Cerebellar nuclear complex (tissue), 1 donor: ENCODE results near the gene KHDRBS2.

Source experiments
- DNase-seq, 2 experiments: peaks; one replicate each; lab custom pipeline; 2025; lab: John Stamatoyannopoulos, UW

The KHDRBS2 gene

DNA sequence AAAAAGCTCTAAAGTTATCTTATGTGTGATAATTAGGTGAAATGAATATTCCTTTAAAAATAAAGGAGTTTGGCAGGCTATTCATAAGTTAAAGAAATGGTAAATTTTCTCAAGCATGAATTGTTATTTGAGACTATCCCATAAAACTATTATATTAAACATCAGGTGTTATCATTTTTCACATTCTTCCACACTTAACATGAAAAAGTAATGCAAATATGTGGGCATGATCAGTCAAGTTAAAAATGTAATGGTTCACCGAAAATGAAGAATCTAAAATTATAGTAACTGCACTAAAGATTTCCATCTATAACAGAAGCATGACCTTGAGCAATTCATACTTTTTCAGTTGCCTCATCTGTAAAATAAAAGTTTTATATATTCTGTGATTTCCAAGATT, 110.8 kb downstream of the KHDRBS2 start:
- no peak for DNase-seq

DNA sequence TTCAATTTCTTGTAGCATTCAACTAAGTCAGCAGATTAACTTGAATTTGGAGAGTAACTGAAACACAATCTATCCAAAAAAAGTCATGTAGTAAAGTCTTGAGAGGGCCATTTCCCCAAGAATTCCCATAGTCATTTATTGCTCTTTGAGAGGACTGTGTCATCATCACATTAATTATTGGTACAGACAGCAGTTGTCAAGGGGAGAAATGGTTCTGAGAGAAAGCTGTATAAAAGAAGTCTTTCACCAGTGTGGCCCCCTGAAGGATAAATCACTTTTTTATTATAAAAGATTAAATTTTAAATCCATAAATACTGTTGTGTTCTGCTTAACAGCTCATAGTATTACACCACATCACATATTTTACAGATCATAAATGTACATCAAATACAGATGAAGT, 111.5 kb downstream of the KHDRBS2 start:
- DNase-seq: no peak

DNA sequence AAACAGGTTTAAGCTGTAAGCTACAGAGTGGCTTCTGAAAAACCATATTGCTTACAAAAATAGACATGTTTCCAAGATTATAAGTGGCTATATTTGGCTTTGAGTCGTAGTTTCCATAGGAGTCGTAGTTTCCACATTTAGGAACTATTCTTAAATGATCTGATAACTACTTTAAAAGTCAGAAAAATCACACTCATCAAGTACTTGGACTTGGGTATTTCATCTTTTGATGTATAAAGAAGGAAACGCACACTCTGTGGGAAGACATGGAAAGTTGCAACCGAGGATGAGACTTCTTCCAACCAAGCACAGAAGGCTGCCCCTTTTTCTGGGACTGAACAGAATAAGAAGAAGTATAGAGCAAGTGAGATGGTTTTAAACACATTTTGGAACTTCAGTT, 118.3 kb downstream of the KHDRBS2 start:
- no peak for DNase-seq

DNA sequence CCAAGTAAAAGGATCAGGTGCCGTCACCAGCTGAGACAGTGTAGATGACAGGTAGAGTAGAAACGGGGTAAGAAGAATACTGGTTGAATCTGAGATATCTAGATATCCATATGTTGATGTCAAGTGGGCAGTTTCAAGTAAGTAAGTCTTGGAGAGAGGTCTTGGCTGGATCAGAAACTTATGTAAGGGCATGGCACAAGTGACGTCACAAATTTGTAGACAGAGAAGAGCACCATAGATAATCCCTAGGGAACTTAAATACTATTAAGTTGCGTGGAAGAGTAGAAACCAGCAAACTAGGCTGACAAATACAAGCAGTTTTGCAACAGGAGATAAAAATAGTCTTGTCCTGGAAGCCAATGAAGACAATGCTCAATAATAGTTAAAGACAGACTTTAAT, 123.2 kb downstream of the KHDRBS2 start:
- no peak for DNase-seq

DNA sequence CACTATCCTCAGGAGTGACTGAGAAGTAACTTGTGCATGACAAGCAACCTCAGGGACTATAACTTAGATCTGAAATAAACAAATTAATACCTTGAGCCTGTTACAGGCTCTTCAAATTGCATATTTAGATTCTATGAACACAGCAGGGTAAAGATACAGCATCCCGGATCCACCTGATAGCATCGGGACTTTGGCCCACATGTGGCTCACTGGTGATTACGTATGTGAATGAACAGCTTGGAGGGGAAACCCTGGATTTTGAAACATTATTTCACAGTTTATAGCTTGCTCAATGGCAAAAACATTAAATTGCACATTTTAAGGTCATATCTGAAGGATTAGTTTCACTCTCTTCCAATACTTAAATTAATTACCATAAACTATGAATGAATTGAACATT, 133.2 kb downstream of the KHDRBS2 start:
- DNase-seq: no peak

DNA sequence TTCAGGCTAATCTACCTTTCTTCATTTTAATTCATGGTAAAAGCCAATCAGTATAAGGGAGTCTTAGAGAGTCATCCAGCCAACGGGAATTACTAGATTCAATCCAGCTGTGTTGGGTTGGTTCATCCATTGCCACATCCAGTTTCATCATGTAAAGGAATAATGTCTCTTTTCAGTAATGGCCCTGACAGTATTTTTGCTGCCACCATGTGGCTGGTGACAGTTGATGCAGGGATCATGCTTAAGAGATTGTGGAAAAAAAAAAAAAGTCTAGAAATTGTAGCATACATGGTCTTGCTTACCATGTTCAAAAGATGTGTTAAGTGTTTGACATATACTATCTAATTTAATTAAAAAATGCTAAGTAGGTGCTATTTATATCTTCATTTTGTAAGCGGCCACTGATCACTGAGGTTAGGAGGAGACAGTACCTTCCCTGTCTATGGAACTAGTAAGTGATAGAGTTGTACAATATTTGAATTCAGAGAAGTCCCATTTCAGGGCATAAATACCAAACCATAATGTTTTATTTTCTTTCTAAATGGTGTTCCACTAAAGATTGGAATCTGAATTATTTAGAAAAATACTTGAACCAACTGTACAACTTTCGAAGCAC, 135.9 kb downstream of the KHDRBS2 start:
- no peak for DNase-seq

DNA sequence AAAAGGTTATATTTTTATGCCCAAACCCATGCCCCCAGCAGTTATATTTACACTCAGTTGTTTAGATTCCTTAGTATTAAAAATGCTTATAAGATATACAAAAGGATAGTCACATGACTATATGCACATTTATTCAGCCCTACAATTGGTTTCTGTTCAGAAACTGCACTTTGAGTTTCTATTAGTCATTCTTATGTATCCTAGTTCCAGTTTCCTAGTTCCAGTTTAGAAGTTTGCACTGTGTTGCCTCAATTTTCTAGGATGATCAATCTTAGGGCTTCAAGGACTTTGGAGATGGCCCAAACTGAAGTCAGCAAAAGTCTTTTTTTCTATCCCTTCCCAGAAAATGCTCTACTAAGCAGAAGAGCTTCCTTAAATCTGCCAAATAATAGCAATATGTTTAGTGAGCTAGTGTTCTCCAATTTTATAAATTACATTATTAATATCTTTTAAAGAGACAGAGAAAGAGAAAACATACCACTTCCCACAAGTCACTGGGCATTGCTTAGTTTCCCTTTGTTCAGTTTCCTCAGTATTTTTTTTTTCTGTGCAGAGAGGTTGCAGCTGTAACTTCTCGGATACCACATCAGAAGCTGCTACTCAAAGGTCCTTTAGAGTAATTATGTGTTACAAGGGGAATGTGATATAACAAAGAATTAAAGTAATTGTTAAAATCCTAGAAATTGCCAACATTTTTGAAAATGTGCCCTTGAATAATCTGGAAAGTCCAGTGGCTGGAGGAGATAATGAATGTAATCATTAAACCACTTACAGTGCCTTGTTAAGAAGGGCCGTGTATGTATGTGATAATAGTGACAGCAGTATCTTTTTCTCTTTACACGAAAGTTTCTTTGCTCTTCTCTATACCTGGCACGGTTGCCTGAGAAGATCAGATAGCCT, 138.8 kb downstream of the KHDRBS2 start:
- DNase-seq: no peak

DNA sequence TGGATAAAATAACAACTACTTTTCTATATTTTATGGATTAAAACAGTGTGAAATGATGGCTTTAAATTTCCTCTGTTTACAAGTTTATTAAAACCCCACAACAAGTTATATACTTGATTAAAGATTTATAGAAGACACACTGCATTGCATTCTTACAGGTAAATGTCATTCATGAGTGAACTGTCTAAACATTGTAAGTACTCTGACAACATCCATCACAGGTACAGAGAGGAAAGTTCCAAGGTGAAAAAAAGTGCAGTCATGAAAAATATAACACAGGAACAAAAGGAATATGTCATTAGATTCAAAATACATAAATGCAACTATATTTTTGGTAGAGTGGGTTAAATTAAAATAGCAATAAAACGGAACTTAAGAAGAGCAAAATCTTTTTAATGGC, 156.9 kb downstream of the KHDRBS2 start:
- DNase-seq: no peak

DNA sequence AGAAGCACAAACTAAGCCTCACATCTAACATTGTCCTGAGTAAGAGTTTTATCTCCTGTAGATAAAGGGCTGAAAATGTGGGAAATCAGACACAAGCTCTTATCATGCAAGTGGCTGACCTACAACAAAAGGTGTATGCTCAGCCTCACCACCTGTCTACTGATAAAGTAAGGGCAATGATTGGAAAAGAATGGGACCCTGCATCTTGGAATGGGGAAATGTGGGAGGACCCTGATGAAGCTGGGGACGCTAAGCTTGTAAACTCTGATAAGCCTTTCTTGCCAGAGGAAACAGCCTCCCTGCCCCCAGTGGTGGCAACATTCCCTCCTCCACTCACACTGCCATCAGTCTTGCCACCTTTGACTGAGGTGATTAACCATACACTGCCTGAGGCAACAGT, 166.6 kb downstream of the KHDRBS2 start:
- DNase-seq: no peak

DNA sequence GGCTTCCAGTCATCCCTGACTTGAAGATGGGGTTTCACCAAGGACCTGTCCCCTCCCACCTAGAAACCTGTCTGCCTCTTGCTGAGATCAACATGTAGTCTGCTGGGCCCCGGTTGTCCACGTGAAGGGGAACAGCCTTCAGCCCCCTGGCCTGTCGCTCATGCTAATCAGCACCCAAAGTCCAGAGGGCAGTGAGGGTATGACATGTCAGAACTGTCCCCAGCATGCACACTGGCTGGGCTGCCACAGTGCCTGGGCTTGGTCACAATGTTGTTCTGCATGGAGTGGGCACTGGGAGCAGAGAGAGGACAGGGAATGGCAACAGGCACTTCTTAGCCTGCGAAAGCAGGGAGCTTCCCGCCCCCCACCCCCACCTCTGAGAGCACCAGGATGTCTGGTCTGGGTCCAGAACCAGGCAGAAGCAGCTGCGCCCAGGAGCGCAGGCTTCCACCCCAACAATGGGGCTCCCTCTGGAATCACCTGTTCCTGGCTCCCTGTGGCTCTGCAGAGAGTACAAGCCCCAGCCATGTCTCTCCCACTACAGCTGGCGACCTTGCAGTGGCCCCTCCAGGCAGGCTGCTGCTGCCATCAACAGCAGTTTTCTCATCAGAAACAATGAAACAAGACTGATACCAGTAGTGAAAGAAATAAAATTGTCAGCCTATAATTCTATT, 182.7 kb downstream of the KHDRBS2 start:
- no peak for DNase-seq

DNA sequence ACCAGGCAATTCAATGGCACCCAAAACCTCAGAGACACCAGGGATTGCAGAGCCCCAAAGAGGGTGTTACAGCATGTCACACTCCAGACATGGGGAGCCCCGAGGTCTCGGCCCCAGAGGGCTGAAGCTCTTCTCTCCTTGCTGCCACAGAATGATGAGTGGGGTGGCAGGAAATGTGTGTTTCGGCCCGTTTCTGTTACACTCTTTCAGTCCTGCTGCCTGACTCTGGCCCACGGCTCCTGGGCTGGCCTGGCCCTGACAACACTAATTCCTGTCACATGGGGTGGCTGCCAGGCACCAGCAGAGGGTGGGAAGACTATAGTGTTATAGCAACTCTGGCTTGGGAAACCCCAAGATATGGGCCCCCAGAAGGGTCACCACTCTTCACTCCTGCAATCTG, 183.6 kb downstream of the KHDRBS2 start:
- DNase-seq: no peak

DNA sequence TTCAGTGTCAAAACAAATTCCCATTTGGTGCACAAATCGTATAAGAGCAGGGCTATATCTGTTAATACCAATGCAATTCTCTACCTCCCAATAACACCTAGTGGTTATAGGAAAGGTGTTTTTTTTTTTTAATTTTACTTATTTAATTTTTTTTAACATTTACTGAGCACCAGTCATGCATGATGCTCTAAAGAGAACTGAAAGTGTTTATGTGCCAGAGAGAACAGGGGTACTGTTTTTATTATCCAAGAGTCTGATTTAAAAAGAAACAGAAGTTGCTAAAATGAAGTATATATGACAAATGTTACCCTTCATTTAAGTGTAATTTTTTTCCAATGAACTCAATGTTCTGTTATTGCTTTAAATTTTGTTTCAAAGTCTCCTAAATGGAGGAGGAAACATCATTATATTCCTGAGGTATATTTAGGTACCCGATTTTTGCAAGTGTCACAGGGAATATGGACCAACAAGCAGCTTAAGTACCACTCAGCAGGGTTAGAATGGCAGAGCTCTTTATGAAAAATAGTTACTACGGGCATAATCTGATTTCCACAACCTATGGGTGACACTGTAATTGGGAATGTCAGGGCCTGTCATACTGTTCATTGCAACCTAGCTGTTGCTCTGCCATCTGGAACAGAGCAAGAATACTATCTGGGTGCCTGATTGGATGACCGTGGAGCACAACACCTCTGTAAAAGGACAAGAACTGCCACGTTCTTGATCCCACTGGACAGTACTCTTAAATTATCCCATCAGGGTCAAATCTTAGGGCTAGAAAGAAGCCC, 195.4 kb downstream of the KHDRBS2 start:
- no peak for DNase-seq

DNA sequence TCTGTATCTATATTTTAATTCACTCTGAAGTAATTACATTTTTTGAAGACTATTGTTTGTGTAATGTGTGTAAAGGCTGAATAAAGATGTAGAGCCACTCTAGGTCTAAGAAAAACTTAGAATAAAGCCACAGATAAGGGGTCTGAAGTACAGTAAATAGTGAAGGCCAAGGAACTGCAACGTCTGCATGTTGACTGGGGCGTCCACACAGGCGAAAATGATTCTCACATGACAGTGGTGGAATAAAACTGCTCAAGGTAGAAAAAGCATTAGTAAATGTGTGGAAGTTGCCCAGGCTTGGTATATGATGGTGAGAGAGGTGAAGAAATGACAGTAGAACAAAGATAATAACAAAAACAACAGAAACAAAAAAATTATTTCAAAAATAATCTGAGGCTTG, 196.2 kb downstream of the KHDRBS2 start:
- DNase-seq: no peak

DNA sequence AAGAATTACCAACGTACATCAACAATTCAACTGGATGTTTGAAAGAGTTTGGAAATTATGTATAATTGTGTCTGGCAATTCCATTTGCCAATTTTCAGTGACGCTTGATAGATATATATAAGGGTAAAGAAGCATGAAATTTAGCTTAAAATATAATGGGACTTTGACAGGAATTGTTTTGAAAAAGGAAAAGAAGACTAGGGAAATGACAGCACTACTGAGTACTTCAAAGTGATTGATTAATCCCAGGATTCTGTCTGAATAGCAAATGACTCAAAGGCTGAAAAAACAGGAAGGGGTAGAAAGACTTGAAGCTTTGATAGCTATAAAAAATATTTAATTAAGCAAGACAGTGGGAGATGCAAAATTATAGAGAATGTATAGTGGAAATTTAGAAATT, 200.0 kb downstream of the KHDRBS2 start:
- no peak for DNase-seq

DNA sequence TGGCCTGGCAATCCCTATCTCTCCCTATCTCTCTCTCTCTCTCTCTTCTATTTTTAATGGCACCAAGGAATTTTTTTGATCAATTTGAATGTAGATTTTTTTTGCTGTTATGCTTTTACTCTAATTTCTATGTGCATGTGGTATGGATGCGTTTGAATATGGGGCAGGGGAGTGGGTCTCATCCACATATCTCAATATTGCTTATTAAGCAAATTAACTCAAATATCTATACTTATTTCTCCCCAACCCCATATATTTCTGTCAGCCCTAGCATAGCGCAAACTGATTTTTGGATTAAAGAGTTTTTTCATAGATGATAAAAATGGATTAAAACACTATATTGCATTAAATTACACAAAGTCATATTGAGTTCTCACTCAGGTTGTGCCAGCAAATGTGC, 210.2 kb downstream of the KHDRBS2 start:
- no peak for DNase-seq

DNA sequence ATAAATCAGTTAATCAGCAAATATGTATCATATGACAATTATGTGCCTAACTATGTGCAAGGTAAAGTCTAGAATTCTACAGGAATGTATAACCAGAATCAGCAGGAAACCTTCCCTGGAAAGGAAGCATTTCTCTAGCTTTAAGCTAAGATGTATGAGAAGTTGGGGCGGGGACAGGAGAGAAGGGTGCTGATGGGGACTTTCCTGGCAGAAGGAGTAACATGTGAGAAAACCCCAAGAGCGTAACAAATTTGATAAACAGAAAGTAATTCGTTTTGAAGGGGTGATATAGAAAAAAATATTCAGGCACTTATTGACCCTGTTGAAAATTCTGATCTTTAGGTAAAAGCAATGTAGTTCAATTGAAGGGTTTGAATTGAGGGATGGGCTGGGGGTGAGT, 226.1 kb downstream of the KHDRBS2 start:
- DNase-seq: no peak

DNA sequence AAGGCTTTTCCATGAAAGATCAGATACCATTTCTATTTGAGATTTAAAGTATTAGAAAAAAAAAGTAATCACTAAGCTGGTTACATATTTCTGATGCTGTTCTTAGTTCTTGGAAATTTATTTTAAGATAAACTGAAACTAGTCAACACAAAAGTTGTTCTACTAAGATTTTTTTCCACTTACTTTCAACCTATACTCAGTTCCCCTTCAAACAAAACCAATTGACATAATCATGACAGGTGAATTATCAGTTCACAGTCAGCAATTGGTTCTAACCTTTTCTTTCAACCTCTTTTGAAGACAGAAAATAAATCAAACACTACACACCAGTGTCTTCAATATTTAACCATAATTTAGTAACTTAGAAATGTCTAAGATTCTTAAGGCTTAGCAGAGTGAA, 228.7 kb downstream of the KHDRBS2 start:
- no peak for DNase-seq

DNA sequence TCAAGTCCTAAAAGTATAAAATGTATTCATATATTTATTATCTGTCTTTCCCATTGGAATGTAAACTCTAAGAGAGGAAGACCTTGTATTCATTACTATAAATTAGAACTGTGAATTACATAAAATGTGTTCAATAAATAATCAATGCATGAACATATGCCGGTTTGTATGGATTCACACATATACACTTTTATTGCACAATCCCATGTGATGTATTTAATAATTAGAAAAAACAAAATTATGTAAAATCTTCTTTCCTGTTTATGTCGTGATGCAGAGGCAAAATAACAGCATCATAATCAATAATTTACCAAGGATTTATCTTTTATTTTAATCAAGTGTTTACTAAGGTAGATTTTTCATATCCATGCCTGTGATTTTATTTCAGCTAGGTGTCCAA, 240.5 kb downstream of the KHDRBS2 start:
- no peak for DNase-seq

DNA sequence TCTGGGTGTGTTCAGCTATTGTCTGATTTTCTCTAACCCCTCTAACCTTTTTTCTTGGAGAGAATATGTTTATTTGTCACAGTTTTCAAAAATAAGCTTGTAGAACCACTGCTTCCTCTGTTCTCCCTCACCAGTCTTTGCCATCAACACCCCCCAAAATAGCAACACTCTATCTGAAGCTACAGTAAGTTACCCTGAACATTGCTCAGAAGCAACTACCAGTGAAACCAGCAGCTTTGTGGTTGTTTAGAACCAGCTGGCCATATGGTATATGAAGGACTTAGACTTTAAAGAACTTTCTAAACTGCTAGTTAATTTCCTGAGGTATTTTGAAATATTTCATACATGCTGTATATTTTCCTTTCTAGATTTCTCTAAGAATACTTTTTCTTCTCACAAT, 242.9 kb downstream of the KHDRBS2 start:
- DNase-seq: no peak

DNA sequence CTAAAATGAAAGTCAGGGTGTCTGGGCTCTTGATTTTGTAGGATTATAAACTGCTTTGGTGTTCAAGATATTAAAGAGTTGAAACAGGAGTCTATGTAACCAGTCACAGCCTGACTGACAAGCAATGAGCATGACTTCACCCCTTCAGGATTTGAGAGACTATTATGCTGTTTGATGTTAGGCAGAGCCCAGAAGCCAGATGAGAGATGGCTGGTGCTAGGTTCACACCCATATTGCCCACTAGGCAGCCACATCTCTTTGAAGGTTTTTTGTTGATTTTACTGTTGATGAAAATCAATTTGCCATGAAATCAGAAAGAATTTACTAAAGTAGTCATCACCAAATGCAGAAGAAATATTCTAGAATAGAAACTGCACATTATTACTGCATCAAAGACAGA, 243.6 kb downstream of the KHDRBS2 start:
- no peak for DNase-seq

DNA sequence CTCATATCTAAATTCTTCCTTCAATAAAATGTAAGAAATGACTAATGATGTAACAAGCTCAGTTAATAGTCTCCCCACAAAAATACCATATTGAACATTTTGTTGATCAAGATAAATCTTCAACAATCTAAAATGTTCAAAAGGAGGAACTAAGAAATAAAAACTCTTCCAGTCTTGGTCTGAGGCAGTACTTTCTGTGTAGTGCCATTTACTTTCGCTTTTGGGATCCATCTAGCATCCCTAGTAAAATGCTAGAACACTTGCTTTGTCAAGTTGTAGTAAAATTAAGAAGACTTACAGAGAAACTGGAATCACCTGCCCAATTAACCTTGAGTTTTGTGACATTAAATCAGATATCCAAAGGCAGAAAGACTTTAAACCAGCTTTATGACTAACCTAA, 246.4 kb downstream of the KHDRBS2 start:
- DNase-seq: no peak

DNA sequence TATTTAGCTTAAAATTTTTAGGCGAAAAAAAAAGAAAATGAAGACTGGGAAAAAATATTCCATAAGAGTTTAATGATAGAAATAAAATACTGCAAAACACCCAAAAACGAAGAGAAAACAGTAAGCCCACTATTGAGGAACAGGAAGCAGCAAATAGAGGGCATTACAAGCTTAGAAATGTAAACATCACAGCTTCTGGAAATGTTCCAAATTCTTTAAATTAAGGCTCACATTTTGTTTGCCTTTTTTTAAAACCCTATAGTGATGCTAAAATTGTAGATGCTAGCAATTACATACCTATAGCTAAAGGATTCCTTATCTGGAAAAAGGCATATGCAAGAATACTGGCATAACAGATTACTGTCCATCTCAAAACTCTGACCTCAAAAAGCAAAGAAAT, 248.6 kb downstream of the KHDRBS2 start:
- DNase-seq: no peak
